H1 (cell line): ENCODE measurements around the gene MIB1. TPM values are rescaled to one million over a fixed set of nuclear protein-coding genes. Genes with fewer than 3 reads are reported as not detected.
"Not testable (repeated sequence)": the region's sequence is repeated elsewhere in the genome, so short reads cannot be mapped to it uniquely, and the experiment has no call there.

ENCODE experiments used
- CTCF ChIA-PET: fragments of 300-600 bp; sonication (Branson Sonifier 250); formaldehyde crosslinking; loops from one replicate; lab custom pipeline; 2021; ENCODE audit not compliant: partially characterized antibody; lab: Charles Lee
- POLR2A ChIA-PET: fragments of 300-600 bp; sonication (Branson Sonifier 250); formaldehyde crosslinking; loops from one replicate; lab custom pipeline; 2021; ENCODE audit warnings: inconsistent platforms; ENCODE audit not compliant: partially characterized antibody; lab: Charles Lee
- DNase-seq, 2 experiments: peaks; one replicate each; pipeline versions ENCODE4 v3.0.0 to v3.0.0-alpha.2; 2010 to 2022; ENCODE audit warnings: low spot score in 2 of 2, low read depth in 1 of 2, mixed read lengths in 1 of 2
- FAIRE-seq: peaks from 2 replicates; lab custom pipeline; 2011; peaks lifted over from hg19 to GRCh38; lab: Jason Lieb, UNC
- H2AFZ ChIP-seq: 2 replicates; pipeline ENCODE4 v1.8.1; 2012; ENCODE audit warnings: low read length, inconsistent platforms
- H2AK5ac ChIP-seq: 2 replicates; pipeline ENCODE4 v1.6.1; 2013; ENCODE audit warnings: low read depth, low read length
- H2BK120ac ChIP-seq: replicated peaks from 2 replicates; pipeline ENCODE3; 2013; ENCODE audit warnings: low read depth, low read length, inconsistent platforms
- H2BK12ac ChIP-seq: 2 replicates; pipeline ENCODE4 v1.6.1; 2013; ENCODE audit warnings: low read depth, low read length
- H2BK15ac ChIP-seq: 2 replicates; pipeline ENCODE4 v1.6.1; 2013; ENCODE audit warnings: low read length
- H2BK20ac ChIP-seq: 2 replicates; pipeline ENCODE4 v1.6.1; 2013; ENCODE audit warnings: low read length
- H2BK5ac ChIP-seq: 2 replicates; pipeline ENCODE4 v1.6.1; 2013; ENCODE audit warnings: low read depth, low read length
- H3K14ac ChIP-seq: 2 replicates; pipeline ENCODE4 v1.6.1; 2013; ENCODE audit warnings: inconsistent platforms; ENCODE audit not compliant: insufficient read length
- H3K18ac ChIP-seq: 2 replicates; pipeline ENCODE4 v1.6.1; 2013; ENCODE audit warnings: low read length; ENCODE audit errors: extremely low read depth
- H3K23ac ChIP-seq: 2 replicates; pipeline ENCODE4 v1.6.1; 2013; ENCODE audit warnings: inconsistent platforms; ENCODE audit not compliant: insufficient read length
- H3K23me2 ChIP-seq: 2 replicates; pipeline ENCODE4 v1.6.1; 2013; ENCODE audit warnings: low read depth, low read length
- H3K27ac ChIP-seq: 2 replicates; pipeline ENCODE4 v1.6.1; 2011; ENCODE audit warnings: low read depth, low read length, inconsistent platforms
- H3K27me3 ChIP-seq, 4 experiments: replicated peaks in 1 of 4; 1 replicate in 1 of 4; 2 replicates in 3 of 4; pipeline versions ENCODE4 v1.6.1 to v1.8.1; 2011 to 2013; ENCODE audit warnings: low read length in 3 of 4, mild to moderate bottlenecking in 3 of 4, inconsistent platforms in 2 of 4, mixed read lengths in 2 of 4, moderate library complexity in 1 of 4; ENCODE audit not compliant: control insufficient read depth in 3 of 4, insufficient read depth in 3 of 4; ENCODE audit errors: extremely low read depth in 1 of 4
- H3K36me3 ChIP-seq, 4 experiments: 2 replicates each; pipeline versions ENCODE4 v1.6.1 to v1.8.1; 2011 to 2013; ENCODE audit warnings: mild to moderate bottlenecking in 4 of 4, low read length in 3 of 4, moderate library complexity in 2 of 4, control low read depth in 1 of 4, inconsistent platforms in 1 of 4; ENCODE audit not compliant: insufficient read depth in 4 of 4, control insufficient read depth in 2 of 4
- H3K4ac ChIP-seq: replicated peaks from 2 replicates; pipeline ENCODE3; 2013; ENCODE audit warnings: low read length, low read depth, mixed read lengths, inconsistent platforms; ENCODE audit not compliant: insufficient read length
- H3K4me1 ChIP-seq, 4 experiments: replicated peaks in 1 of 4; 1 replicate in 1 of 4; 2 replicates in 3 of 4; pipeline versions ENCODE4 v1.6.1 to v1.8.1; 2011 to 2013; ENCODE audit warnings: low read length in 3 of 4, inconsistent platforms in 2 of 4, mixed read lengths in 1 of 4; ENCODE audit not compliant: insufficient read depth in 4 of 4, control insufficient read depth in 3 of 4
- H3K4me2 ChIP-seq, 2 experiments: 2 replicates each; pipeline versions ENCODE4 v1.6.1 to v1.8.1; 2011 to 2013; ENCODE audit warnings: low read depth in 2 of 2, low read length in 2 of 2, control low read depth in 1 of 2, inconsistent platforms in 1 of 2, mild to moderate bottlenecking in 1 of 2; ENCODE audit not compliant: insufficient read depth in 1 of 2
- H3K4me3 ChIP-seq, 4 experiments: fragments of 200-600, 300-600 bp in 1 of 4; sonication (generic), shearing (Covaris generic), sonication (Bioruptor Twin) in 1 of 4; 2 replicates each; pipeline versions ENCODE4 v1.5.1 to v1.8.1; 2011 to 2016; ENCODE audit warnings: low read length in 4 of 4, low read depth in 3 of 4, control low read depth in 2 of 4, inconsistent platforms in 2 of 4, mild to moderate bottlenecking in 2 of 4, mixed read lengths in 1 of 4, moderate library complexity in 1 of 4; ENCODE audit not compliant: insufficient read depth in 2 of 4; ENCODE audit errors: extremely low read depth in 1 of 4
- H3K56ac ChIP-seq: replicated peaks from 2 replicates; pipeline ENCODE3; 2013; ENCODE audit warnings: low read depth, mild to moderate bottlenecking, mixed read lengths, low read length, inconsistent platforms; ENCODE audit not compliant: insufficient read length
- H3K79me1 ChIP-seq: 2 replicates; pipeline ENCODE4 v1.6.1; 2013; ENCODE audit warnings: low read depth, low read length, control low read depth
- H3K79me2 ChIP-seq, 2 experiments: 2 replicates each; pipeline versions ENCODE4 v1.6.1 to v1.8.1; 2012 to 2013; ENCODE audit warnings: low read length in 2 of 2, mild to moderate bottlenecking in 2 of 2, inconsistent platforms in 1 of 2; ENCODE audit not compliant: insufficient read depth in 2 of 2, control insufficient read depth in 1 of 2
- H3K9ac ChIP-seq, 4 experiments: replicated peaks in 1 of 4; 1 replicate in 1 of 4; 2 replicates in 3 of 4; pipeline versions ENCODE4 v1.6.1 to v1.8.1; 2011 to 2013; ENCODE audit warnings: low read depth in 3 of 4, low read length in 3 of 4, control low read depth in 2 of 4, mild to moderate bottlenecking in 2 of 4, moderate library complexity in 2 of 4, inconsistent platforms in 1 of 4; ENCODE audit errors: extremely low read depth in 1 of 4
- H3K9me3 ChIP-seq, 2 experiments: 2 replicates each; pipeline versions ENCODE4 v1.6.1 to v1.8.1; 2012 to 2013; ENCODE audit warnings: mild to moderate bottlenecking in 2 of 2, moderate library complexity in 2 of 2, control low read depth in 1 of 2, inconsistent platforms in 1 of 2, low read depth in 1 of 2, low read length in 1 of 2, mixed read lengths in 1 of 2; ENCODE audit not compliant: insufficient read depth in 2 of 2
- H4K20me1 ChIP-seq, 2 experiments: replicated peaks in 1 of 2; 2 replicates each; pipeline versions ENCODE3 to v1.8.1; 2011 to 2013; ENCODE audit warnings: inconsistent platforms in 2 of 2, low read length in 2 of 2, mild to moderate bottlenecking in 1 of 2; ENCODE audit not compliant: insufficient read depth in 2 of 2, control insufficient read depth in 1 of 2
- H4K5ac ChIP-seq: 2 replicates; pipeline ENCODE4 v1.6.1; 2013; ENCODE audit warnings: low read length, low read depth, mixed read lengths, inconsistent platforms; ENCODE audit not compliant: insufficient read length
- H4K8ac ChIP-seq: 2 replicates; pipeline ENCODE4 v1.8.0; 2013; ENCODE audit warnings: mild to moderate bottlenecking, moderate library complexity, low read length, inconsistent platforms; ENCODE audit not compliant: insufficient read depth; ENCODE audit errors: extremely low read depth
- H4K91ac ChIP-seq: replicated peaks from 2 replicates; pipeline ENCODE3; 2013; ENCODE audit warnings: low read length, mixed read lengths, inconsistent platforms; ENCODE audit not compliant: insufficient read length
- TBP ChIP-seq: IDR thresholded peaks from 2 replicates; pipeline ENCODE4 v1.6.1; 2011; ENCODE audit warnings: low read depth, low read length, improper control_type of control experiment
- WGBS, 2 experiments: shearing (Covaris generic) in 1 of 2; methylation state at CpG; one replicate each; pipeline versions ENCODE4 v1.1.6 to v1.1.7; 2013 to 2015; ENCODE audit warnings: low lambda C conversion rate in 2 of 2, mixed read lengths in 2 of 2, inconsistent platforms in 1 of 2, low coverage in 1 of 2, missing lambda C conversion rate in 1 of 2; ENCODE audit not compliant: insufficient replicate concordance in 2 of 2, insufficient coverage in 1 of 2, insufficient read length in 1 of 2; ENCODE audit errors: extremely low coverage in 1 of 2, missing lambda C conversion rate in 1 of 2; 5-methylcytosine and 5-hydroxymethylcytosine counted together
- polyA plus RNA-seq, 7 experiments: library from polyadenylated mRNA; depleted of rRNA in 3 of 7; stranded (reverse) in 5 of 7; unstranded in 2 of 7; fragments of >200 nt in 5 of 7; fragments of 200-250 nt in 2 of 7; gene quantifications; 1 replicate in 5 of 7; 2 replicates in 1 of 7; 4 replicates in 1 of 7; pipeline versions ENCODE4 v1.2.1 to v1.2.3, GENCODE V29; 2011 to 2013; ENCODE audit warnings: missing spikeins in 2 of 7, mixed read lengths in 2 of 7
- total RNA-seq: library from RNA; stranded (reverse); fragmentation: NEBNext Ultra II Directional; extraction: Animal tissue kit (Norgen Biotek cat#: 25700); gene quantifications from 2 replicates; pipeline ENCODE4 v1.2.1, GENCODE V29; 2021

The MIB1 gene
- total and polyA plus RNA-seq, 2 of the 8 experiments (the other 6 are each of a cell fraction or from before 2014, with no cell fraction given) = 8.2 to 60.3 TPM

GRCh38 chr18:21707130-21707529 is 33.5 kb upstream of the MIB1 start:
- POLR2A ChIA-PET, FAIRE-seq, H3K23ac ChIP-seq, H3K4me2 ChIP-seq, H2AK5ac ChIP-seq, H2BK12ac ChIP-seq, H3K4me1 ChIP-seq, H3K23me2 ChIP-seq, H2BK15ac ChIP-seq, H3K56ac ChIP-seq, H3K27ac ChIP-seq, DNase-seq, H4K20me1 ChIP-seq, H3K79me2 ChIP-seq, H2BK5ac ChIP-seq, H3K18ac ChIP-seq, H4K8ac ChIP-seq, H3K9ac ChIP-seq, H4K91ac ChIP-seq, H3K4ac ChIP-seq, H3K79me1 ChIP-seq, H3K36me3 ChIP-seq, H2BK120ac ChIP-seq, H3K4me3 ChIP-seq, H3K14ac ChIP-seq, H2BK20ac ChIP-seq, H2AFZ ChIP-seq, H4K5ac ChIP-seq, H3K27me3 ChIP-seq: not testable (repeated sequence)
- H3K9me3 ChIP-seq = peaks cover 0 to 12% of the 10 kb centered on the region in 2 experiments; a peak in 2 of 4 replicates
- CTCF ChIA-PET = interaction anchor here (0.6 kb wide), 1 partner anchor 27 kb away, joined by 4 read pairs; no protein-coding TSS in a partner anchor
- TF ChIP-seq TBP = peak; percentile 30; the same call in 1 of the 2 replicates
- 80% methylated on average over 7 of the region's 7 CpGs; no CpG with 5 or more reads in 1 of the 2 experiments for WGBS, 2 experiments
